TTC549 (cell line): ENCODE results near the gene PPP1R14C.
"Not testable (repeated sequence)": the region's sequence is repeated elsewhere in the genome, so short reads cannot be mapped to it uniquely, and the experiment has no call there.

Experiments used
- FAIRE-seq: peaks from 2 replicates; lab custom pipeline; 2012; peaks lifted over from hg19 to GRCh38; lab: Jason Lieb, UNC

The PPP1R14C gene

DNA sequence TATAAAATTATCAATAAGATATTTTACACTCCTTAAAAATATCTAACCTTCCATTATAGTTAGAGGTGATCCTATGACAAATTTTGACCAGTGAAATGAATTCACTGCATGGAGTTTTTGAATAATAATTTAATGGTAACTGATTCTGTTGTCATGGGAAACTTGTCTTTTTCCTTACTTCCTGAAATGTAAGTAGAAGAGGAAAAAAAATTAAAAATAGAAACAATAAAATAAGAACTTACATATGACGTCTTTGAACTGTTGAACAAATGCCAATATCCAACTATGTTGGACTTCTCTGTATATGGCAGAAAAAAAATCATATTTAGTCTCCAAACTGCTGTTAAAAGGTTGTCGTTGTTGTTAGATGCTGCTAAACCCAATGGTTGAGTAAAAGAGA lies 26.3 kb downstream of the PPP1R14C start:
- no peak for FAIRE-seq

DNA sequence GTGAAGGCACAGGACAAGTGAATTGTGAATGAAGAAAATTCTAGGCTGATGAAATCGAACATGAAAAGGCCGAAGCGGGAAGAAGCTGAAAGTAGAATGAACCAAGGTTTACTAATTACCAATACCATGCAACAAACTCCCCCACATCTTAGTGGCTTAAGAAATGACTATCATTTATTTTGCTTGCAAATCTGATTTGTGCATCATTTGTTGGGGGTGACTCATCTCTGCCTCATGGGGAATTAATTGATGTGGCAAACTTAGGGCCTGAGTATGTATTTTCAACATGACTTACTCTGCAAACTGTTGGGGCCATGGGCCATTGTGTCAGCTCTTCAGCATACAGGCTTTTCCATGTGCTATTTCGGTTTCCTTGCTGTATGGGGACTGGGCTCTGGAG lies 26.8 kb downstream of the PPP1R14C start:
- no peak for FAIRE-seq

DNA sequence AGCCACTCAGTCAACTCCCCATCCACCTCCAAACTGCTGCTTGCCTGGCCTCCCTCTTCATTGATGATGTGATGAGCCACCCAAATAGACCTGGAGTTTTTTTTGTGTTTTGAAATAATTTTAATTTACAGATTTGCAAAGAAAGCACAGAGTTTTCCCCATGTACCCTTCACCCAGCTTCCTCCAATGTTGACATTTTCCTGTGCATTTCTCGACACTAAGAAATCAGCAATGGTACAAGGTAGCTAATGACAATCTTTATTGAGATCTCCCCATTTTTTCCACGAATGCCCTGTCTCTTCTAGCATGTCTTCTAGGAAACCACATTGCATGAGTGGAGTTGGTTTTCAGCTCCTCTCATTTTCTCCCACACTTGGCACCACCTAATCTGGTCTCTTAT lies 30.1 kb downstream of the PPP1R14C start:
- no peak for FAIRE-seq

GRCh38 chr6:150175586-150176151 lies 32.8 kb downstream of the PPP1R14C start:
- FAIRE-seq, result no peak

DNA sequence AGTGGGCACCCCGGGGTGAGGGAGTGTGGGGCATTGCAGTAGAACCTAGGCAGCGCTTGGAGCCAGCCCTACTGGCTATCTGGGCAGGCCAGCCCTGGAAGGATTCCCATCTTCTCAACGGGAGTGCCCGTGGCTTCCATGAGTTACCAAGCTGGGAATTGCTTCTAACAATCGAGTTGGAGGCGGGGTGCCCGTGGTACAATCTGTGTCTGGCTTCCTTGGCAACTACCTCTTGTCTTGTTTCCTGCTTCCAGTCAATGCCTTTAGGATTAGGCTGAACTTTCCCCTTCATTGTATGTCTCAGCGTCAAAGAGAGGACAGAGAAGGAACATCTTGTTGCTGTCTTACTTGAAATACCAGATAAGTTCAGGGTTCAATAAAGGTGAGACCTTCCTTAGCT lies 33.3 kb downstream of the PPP1R14C start:
- no peak for FAIRE-seq

GRCh38 chr6:150176659-150177058 lies 33.8 kb downstream of the PPP1R14C start:
- FAIRE-seq, result no peak

DNA sequence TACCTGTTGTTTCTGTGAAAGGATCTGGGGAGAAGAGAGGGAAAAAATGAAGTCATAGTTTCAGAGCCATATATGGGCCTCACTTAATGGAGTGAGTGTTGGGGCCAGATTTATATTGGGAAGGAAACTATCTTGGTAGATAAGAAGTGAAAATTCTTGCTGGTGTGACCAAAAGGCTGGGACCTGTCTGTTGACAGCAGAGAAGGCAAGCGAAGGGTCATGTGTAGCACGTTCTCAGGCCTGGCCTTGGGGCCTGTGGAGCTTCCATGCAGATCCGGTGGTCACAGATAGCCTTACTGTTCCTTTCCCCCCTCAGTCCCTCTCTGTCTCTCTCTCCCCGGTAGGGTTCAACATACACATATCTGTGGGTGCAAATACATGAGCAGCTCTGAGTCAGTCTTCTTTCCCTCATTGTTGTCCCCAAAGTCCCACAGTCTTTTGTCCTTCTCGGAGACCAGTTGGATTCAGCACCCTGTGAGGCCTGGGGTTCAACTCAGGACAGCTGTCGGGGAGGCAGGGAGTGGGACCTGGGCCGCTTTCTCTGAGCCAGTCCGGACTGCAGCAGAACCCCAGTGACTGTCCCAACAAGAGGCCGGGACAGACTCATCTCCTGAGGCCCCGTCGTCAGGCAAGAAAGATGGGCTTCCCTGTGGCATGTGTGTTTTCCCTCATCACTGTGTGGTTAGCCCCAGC lies 34.6 kb downstream of the PPP1R14C start:
- FAIRE-seq, result no peak

DNA sequence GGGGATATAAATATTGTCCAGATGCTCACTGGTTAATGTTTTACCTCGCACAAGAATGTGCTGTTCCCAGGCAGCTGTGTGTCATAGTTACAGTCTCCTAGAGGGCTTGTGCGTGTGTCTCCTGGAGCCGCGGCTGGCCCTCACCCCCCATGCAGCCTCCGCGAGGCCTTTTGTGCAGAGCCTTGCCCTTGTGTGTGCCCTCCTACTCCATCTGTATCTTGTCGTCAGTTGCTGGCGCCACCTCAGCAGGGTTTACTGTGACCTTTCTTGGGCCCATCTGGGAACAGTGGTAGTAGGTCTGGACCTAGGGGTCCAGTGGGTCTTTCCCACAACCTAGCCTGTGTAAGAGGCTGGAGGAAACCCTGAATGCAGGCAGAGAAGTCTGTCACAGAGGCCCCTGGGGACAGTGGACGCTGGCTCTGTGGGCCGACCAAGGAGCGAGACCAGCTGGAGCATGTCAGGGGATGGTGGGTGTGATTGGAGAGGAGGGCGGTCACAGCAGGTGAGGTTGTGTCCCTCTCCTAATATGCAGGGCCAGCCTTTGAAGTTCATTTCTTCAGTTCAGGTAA lies 35.2 kb downstream of the PPP1R14C start:
- no peak for FAIRE-seq

GRCh38 chr6:150179030-150179429 lies 36.2 kb downstream of the PPP1R14C start:
- FAIRE-seq, result no peak

GRCh38 chr6:150179907-150180424 lies 37.1 kb downstream of the PPP1R14C start:
- not testable (repeated sequence) for FAIRE-seq

DNA sequence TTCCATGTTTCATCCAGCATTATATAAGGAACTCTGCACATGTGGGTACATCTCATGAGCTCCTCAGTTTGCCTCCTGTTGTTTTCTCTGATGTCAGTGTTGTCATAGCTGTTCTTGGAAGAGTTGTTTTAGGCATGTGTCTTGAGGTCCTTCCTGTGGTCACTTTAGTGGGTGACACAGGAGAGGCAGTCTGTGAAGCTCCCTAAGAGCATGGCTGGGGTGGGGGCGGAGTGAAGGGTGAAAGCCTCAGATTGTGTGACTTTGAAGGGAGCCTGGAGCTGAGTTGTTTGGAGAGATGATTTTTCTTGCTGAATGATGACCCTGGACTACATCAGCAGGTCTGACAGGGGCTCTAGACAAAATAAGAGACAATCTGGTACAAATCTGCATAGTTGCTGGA lies 37.7 kb downstream of the PPP1R14C start:
- no peak for FAIRE-seq

DNA sequence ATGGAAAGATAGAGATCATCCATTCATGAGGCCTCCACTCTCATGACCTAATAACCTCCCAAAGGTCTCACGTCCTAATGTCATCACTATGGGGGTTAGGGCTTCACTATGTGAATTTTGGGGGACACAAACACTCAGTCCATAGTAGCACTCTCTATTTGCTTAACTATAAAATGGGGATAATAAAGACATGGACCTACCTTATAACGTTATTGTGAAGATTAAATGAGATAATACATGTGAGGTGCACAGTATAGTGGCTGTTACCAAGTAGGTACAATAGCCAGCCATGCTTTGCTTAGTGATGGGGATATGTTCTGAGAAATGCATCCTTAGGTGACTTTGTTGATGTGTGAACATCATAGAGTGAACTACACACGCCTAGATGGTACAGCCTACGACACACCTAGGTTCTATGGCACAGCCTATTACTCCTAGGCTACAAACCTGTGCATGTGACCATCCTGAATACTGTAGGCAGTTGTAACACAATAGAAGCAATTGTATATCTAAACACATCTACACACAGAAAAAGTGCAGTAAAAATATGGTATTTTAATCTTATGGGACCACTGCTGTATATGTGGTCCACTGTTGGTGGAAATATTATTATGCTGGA lies 39.7 kb downstream of the PPP1R14C start:
- FAIRE-seq, result no peak

GRCh38 chr6:150183105-150183504 lies 40.3 kb downstream of the PPP1R14C start:
- no peak for FAIRE-seq

- no peak for FAIRE-seq
Measured at GRCh38 chr6:150183966-150184365, 41.1 kb downstream of the PPP1R14C start.

- no peak for FAIRE-seq
Measured at GRCh38 chr6:150184850-150185731, 42.2 kb downstream of the PPP1R14C start.

DNA sequence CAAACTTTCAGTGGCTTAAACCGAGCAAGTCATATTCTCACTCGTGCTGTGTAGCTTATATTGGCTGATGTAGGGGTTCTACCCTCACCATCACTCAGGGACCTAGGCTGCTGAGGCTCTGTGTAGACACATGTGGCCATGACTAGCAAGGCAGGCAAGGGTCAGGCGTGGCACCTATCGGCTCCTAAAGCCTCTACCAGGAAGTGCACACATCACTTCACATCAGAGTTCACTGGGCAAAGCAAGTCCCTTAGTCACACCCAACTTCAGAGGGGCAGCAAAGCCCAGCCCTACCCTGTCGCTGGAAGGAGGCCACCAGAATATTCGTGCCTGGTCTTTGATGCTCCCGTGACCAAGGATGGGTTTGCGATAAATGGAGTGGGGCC lies 42.9 kb downstream of the PPP1R14C start:
- no peak for FAIRE-seq

DNA sequence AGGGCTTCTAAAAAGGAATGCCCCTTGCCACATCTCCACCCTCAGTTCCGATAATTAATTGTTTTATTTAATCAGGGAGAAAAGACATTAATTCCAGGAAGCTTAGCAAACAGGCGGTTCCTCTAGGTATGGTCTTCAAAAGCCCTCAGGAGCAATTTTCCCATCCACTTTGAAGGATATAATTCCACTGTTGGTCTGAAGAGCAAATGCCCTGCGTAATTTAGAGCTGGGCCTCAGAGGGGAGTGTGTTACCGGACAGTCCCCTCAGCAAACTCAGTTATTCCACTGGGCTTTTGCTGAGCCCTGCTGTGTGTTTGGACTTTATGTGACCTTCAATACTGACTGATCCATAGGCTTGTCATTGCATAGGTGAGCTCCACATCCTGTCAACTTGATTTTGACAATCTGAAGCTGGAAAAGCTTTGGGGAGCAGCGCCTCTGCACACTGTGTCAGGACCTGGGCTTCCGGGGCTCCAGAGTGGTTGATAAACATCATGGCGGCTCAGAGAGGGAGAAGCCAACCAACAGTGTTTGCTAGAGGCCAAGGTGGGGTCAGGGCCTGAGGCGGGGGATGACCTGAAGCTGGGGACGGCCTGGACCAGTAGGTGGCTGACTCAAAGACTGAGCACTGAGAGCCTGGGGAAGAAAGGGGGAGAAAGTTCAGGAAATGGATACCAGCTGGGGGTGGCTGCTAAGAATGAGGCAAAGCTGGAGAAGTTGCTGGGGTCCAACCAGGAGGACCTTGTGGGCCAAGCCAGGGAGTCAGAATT lies 43.5 kb downstream of the PPP1R14C start:
- FAIRE-seq, result no peak

GRCh38 chr6:150187433-150187832 lies 44.6 kb downstream of the PPP1R14C start:
- not testable (repeated sequence) for FAIRE-seq

DNA sequence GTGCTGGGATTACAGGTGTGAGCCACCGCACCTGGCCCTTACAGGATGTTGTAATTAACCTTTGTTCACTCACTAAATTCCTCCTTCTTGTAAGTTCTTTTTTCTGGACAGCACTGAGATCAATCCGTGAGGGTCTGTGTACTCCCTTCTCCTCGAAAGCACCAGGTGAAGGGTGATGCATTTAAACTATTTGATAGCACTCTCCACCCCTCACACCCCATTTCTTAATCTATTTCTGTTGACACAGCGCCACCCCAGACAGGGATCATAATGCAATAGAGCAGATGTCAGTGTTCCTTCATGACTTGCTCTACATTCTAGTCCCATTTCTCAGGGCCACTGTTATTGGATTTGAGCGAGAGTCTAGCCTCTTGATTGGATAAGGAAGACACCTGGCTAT lies 46.3 kb downstream of the PPP1R14C start:
- FAIRE-seq, result no peak

- FAIRE-seq, result no peak
Measured at GRCh38 chr6:150191809-150192208, 49.0 kb downstream of the PPP1R14C start.

- FAIRE-seq, result no peak
Measured at GRCh38 chr6:150194195-150194594, 51.4 kb downstream of the PPP1R14C start.
